NCI-H1436 (cell line): ENCODE results near the gene ROGDI.

Source experiments
- DNase-seq: peaks from one replicate; lab custom pipeline; 2025; lab: John Stamatoyannopoulos, UW

The ROGDI gene

GRCh38 chr16:4766875-4767628, 35.4 kb downstream of the ROGDI start, which contains the start of gene ZNF500:
Gene ZNF500, minus strand, starts transcription at chr16:4767162. Its CDS starts 1,184 bp downstream, at chr16:4765978.
- peak; percentile 94 for DNase-seq

- no peak for DNase-seq
Observed at GRCh38 chr16:4765511-4766474, 36.6 kb downstream of the ROGDI start.

DNA sequence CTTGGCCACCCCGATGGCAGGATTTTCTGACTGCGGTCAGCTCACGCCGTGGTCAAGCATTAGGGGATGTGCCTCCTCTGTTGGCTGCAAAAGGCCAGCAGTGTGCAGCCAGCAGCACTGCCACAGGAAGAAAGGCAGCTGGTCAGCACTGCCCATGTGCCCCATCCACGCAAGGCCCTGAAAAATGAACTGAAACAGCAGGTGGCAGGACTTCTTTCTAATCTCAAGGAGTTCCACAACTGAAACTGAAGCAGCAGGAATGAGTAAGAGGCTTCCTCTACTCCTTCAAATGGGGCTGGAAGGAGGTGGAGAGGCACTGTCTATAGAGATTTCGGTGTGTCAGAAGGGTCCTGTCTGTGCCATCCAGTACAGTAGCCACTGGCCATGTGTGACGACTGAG, 38.6 kb downstream of the ROGDI start:
- DNase-seq = no peak

GRCh38 chr16:4762205-4762604, 40.2 kb downstream of the ROGDI start:
- no peak for DNase-seq

DNA sequence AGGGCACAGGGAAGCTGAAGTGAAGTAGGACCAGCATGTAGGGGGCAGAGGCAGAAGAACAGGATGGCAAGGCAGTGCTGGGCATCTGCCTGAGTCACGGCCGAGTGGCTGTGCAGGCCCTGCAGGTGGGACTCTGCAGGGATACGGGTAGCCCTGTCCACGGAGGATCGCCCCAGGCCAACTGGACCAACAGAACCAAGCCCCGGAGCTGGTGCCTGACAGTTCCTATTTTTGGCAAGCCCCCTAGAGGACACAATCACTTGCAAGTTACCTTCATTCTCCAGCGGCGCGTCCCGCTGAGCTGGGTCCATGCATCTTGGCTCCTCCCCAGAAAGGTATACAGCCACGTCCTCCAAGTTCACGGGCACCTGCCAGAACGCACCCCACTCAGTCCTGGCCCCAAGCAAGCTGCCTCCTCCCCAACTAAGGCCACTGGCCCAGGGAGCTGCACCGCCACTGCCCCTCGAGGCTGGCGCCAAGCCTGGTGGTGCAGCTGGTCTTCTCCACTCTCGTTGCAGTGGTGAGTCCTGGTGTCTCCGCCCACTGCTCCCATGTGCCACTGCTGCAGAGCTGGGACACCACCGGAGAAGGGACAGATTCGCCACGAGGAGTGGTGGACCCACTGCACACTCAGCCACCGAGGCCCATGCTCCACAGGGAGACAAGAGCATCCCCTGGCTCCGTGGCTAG, 42.1 kb downstream of the ROGDI start:
- no peak for DNase-seq

DNA sequence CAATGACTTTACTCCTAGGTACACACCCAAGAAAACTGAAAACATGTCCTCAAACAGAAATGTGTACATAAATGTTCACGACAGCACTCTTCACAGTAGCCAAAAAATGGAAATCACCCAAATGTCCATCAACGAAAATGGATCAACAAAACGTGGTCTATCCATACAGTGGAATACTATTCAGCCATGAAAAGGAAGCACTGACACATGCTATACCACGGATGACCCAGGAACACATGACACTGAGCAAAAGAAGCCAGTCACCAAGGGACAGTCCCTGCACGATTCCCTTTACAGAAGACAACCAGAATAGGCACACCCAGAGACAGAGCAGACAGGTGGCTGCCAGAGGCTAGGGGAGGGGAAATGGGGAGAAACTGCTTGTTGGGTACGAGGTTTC, 46.7 kb downstream of the ROGDI start:
- DNase-seq = no peak

DNA sequence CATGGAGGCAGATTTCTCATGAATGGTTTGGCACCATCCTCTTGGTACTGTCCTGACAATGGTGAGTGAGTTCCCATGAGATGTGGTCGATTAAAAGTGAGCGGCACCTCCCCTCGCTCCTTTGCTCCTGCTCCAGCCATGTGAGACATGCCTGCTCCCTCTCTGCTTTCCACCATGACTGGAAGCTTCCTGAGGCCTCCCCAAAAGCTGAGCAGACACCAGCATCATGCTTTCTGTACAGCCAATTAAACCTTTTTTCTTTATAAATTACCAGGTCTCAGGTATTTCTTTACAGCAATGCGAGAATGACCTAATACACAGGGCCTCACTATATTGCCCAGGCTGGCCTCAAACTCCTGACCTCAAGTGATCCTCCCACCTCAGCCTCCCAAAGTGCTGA, 47.6 kb downstream of the ROGDI start:
- no peak for DNase-seq

DNA sequence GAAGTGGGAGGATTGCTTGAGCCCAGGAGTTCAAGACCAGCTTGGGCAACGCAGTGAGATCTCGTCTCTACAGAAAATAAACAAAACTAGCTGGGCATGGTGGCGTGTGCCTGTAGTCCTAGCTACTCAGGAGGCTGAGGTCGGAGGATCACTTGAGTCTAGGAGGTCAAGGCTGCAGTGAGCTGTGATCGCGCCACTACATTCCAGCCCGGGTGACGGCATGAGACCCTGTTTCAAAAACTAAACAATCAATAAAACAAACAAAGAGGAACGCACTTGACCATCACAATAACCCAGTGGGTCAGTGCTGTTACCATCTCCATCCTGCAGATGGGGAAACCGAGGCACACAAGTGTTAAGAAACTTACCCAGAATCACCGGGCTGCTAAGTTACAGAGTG, 49.2 kb downstream of the ROGDI start:
- DNase-seq = no peak

DNA sequence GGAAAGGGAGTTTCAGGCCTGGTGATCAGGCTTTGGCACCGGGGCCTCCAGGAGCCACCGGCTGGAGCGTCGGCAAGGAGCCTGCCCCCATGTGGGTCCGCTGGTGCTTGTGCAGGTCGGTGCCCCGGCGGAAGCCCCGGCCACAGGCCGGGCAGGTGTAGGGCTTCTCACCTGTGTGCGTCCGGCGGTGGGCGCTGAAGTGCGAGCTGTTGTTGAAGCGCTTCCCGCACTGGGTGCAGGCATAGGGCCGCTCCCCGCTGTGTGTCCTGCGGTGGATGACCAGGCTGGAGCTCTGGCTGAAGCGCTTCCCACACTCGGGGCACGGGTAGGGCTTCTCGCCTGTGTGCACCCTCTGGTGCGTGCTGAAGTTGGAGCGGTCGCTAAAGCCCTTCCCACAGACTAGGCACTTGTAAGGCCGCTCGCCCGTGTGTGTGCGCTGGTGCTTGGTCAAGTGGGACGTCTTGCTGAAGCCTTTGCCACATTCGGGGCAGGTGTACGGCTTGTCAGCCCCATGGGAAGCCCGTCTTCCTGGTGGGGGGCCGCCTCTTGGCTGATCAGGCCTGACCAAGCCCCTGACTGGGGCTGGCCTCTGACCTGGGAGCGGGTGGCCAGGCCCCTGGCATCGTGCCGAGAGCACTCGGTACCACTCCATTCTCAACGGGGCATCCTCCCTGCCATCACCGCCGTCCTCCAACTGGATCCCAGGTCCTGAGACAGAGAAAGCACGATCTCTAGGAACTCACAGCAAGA, 49.9 kb downstream of the ROGDI start:
- DNase-seq = no peak

GRCh38 chr16:4750896-4751295, 51.5 kb downstream of the ROGDI start:
- no peak for DNase-seq

GRCh38 chr16:4749700-4750257, 52.7 kb downstream of the ROGDI start:
- no peak for DNase-seq

- DNase-seq = no peak
Observed at GRCh38 chr16:4748682-4749411, 53.6 kb downstream of the ROGDI start.

- no peak for DNase-seq
Observed at GRCh38 chr16:4747906-4748681, 54.3 kb downstream of the ROGDI start.

DNA sequence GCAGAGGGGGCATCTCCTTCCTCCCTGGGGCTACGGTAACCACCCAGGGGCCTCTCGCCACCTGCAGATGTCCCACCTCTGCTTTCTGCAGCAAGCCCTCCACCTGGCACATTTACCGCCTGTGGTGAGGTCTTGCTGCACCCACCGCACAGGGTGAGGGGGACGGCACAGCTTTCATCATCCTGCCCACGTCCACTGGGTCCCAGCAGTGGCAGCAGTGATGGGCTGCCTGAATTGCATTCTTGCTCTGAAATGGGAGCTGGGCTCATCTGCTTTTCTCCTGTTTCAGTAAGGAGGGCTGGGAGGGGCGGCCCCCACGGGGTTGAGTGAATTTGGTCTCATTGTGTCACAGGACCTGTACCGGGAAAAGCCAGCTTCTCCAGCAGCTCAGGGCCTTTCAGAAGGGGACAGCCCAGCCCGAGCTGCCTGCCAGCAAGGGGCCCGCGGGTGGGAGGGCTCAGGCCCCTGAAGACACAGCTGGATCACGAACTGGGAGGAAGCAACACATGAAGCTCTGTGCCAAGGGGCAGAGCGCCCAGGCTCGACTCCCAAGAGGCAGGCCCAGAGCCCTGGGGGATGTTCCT, 55.4 kb downstream of the ROGDI start:
- DNase-seq = no peak
